K562 (cell line): ENCODE results near the gene SLC34A3. TPM values are rescaled to one million over a fixed set of nuclear protein-coding genes. Genes with fewer than 3 reads are reported as not detected.

Experiments
- CUX1 ChIP-seq: fragments of 200-800 bp; sonication (Bioruptor generic); IDR thresholded peaks from 2 replicates; pipeline ENCODE4 v1.6.1; 2016; ENCODE audit warnings: missing genetic modification characterization, missing compliant biosample characterization
- ETV5 ChIP-seq: sonication (generic); formaldehyde crosslinking; IDR thresholded peaks from 2 replicates; pipeline ENCODE4 v1.4.0; 2020; ENCODE audit warnings: low read depth, mild to moderate bottlenecking, missing genetic modification reagents
- HEY1 ChIP-seq: fragments of 250-450 bp; sonication (Bioruptor Pico); IDR thresholded peaks from 2 replicates; pipeline ENCODE4 v1.5.0; 2020; ENCODE audit warnings: mild to moderate bottlenecking, moderate library complexity, borderline replicate concordance
- KLF16 ChIP-seq: IDR thresholded peaks from 2 replicates; pipeline ENCODE4 v1.6.1; 2016; ENCODE audit warnings: antibody characterized with exemption
- MED1 ChIP-seq: sonication (generic); formaldehyde crosslinking; IDR thresholded peaks from 2 replicates; pipeline ENCODE4 v1.8.1; 2023; ENCODE audit warnings: missing genetic modification reagents, borderline replicate concordance
- NFYB ChIP-seq: IDR thresholded peaks from 2 replicates; pipeline ENCODE4 v1.6.1; 2011; ENCODE audit warnings: mild to moderate bottlenecking, moderate library complexity; ENCODE audit not compliant: insufficient read length; ENCODE audit errors: extremely low read depth
- RNF219 ChIP-seq: fragments of 250-450 bp; sonication (Bioruptor Pico); IDR thresholded peaks from 2 replicates; pipeline ENCODE4 v1.5.0; 2022; ENCODE audit warnings: mild to moderate bottlenecking
- SRF ChIP-seq, 2 experiments: fragments of 250-450, 450-650 bp in 1 of 2; sonication (Bioruptor Pico) in 1 of 2; sonication (generic) in 1 of 2; formaldehyde crosslinking; IDR thresholded peaks; 2 replicates each; pipeline versions ENCODE4 v1.5.0 to v1.5.1; 2020 to 2022; ENCODE audit warnings: mild to moderate bottlenecking in 1 of 2, missing genetic modification reagents in 1 of 2
- SRSF1 ChIP-seq: fragments of 200-400 bp; formaldehyde crosslinking; IDR thresholded peaks from 2 replicates; pipeline ENCODE4 v1.6.1; 2017; ENCODE audit warnings: mild to moderate bottlenecking, low read depth, low read length, moderate library complexity
- ZNF146 ChIP-seq: IDR thresholded peaks from one replicate; pipeline ENCODE4 v1.6.1; 2018; ENCODE audit warnings: missing compliant biosample characterization; ENCODE audit not compliant: unreplicated experiment
- ZNF75A ChIP-seq: fragments of 450-650 bp; formaldehyde crosslinking; IDR thresholded peaks from 2 replicates; pipeline ENCODE4 v1.4.0; 2020; ENCODE audit warnings: mild to moderate bottlenecking
- polyA plus RNA-seq, 8 experiments: library from polyadenylated mRNA; depleted of rRNA in 4 of 8; stranded (reverse) in 5 of 8; unstranded in 3 of 8; fragments of >200 nt; fragmentation: Nextera tagmentation in 2 of 8; fragmentation: Illumina TruSeq in 1 of 8; extraction: Ambion mirVana in 2 of 8; extraction: Trizol in 1 of 8; gene quantifications; 2 replicates each; pipeline versions ENCODE4 v1.2.1 to v1.2.3, GENCODE V29; 2011 to 2014; ENCODE audit warnings: inconsistent platforms in 1 of 8, missing spikeins in 1 of 8
- total RNA-seq, 7 experiments: library from RNA; depleted of rRNA in 6 of 7; stranded (reverse); fragments of >200 nt in 6 of 7; fragmentation: Illumina TruSeq in 2 of 7; extraction: Trizol in 2 of 7; gene quantifications; 2 replicates each; pipeline versions ENCODE4 v1.2.1 to v1.2.3, GENCODE V29; 2011 to 2021; ENCODE audit warnings: low replicate concordance in 1 of 7
- TF ChIP-seq, protein P1 (sequence below): sonication (generic); formaldehyde crosslinking; IDR thresholded peaks from 2 replicates; pipeline ENCODE4 v1.8.1; 2023; ENCODE audit warnings: mild to moderate bottlenecking, missing genetic modification reagents
- TF ChIP-seq, protein P2 (sequence below): fragments of 450-650 bp; IDR thresholded peaks from 2 replicates; pipeline ENCODE4 v1.6.1; 2016; ENCODE audit warnings: low read depth, mild to moderate bottlenecking, moderate library complexity
- TF ChIP-seq, protein P3 (sequence below): conservative IDR thresholded peaks from 2 replicates; pipeline ENCODE4 v1.6.1; 2011; ENCODE audit warnings: low read depth, mild to moderate bottlenecking, low read length; ENCODE audit not compliant: control insufficient read depth

SLC34A3 gene
- total and polyA plus RNA-seq, 9 of the 15 experiments (the other 6 are each of a cell fraction or from before 2014, with no cell fraction given): not detected

DNA sequence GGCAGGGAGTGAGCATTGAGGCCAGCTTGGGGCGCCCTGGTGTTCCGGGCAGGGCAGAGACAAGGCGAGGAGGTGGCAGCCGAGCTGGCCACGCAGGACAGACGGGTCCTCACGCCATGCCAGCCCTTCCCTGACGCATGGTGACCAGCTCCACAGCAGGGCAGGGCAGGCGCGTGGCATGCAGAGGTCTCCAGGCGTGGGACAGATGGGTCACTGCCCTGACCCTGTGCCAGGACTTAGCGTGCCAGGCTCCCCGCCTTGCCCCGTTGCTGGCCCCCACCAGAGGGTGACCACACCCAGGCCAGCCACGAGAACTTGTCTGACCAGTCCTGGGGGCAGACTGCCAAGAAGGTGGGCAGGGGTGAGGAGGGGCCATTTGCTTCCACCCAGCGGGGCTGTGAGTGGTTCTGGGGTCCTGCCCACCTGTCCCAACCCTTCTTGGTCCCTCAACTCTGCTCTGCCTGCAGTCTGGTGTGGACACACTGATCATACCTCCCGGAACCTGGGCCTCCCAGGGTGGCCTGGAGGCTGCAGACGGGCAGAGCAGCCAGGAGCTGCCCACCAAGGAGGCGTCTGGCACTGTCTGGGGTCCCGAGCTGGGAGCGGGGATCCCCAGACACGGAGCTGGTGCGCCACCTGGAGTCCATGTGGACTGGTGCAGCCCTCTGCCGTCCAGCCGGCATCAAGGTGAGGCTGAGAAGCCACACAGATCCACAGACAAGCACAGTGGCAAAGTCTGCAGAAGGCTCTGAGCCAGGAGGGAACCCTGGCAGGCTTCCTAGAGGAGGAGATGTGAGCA is 3.4 kb upstream of the SLC34A3 start, which contains the start of gene RNF224 (continued):
- TF ChIP-seq, protein P1, sequence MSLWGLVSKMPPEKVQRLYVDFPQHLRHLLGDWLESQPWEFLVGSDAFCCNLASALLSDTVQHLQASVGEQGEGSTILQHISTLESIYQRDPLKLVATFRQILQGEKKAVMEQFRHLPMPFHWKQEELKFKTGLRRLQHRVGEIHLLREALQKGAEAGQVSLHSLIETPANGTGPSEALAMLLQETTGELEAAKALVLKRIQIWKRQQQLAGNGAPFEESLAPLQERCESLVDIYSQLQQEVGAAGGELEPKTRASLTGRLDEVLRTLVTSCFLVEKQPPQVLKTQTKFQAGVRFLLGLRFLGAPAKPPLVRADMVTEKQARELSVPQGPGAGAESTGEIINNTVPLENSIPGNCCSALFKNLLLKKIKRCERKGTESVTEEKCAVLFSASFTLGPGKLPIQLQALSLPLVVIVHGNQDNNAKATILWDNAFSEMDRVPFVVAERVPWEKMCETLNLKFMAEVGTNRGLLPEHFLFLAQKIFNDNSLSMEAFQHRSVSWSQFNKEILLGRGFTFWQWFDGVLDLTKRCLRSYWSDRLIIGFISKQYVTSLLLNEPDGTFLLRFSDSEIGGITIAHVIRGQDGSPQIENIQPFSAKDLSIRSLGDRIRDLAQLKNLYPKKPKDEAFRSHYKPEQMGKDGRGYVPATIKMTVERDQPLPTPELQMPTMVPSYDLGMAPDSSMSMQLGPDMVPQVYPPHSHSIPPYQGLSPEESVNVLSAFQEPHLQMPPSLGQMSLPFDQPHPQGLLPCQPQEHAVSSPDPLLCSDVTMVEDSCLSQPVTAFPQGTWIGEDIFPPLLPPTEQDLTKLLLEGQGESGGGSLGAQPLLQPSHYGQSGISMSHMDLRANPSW: no peak
- TF ChIP-seq, protein P2, sequence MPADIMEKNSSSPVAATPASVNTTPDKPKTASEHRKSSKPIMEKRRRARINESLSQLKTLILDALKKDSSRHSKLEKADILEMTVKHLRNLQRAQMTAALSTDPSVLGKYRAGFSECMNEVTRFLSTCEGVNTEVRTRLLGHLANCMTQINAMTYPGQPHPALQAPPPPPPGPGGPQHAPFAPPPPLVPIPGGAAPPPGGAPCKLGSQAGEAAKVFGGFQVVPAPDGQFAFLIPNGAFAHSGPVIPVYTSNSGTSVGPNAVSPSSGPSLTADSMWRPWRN: no peak
- TF ChIP-seq SRSF1 (no peak), HEY1 (no peak), MED1 (CRISPR knock-in tag) (no peak), CUX1 (CRISPR knock-in tag) (no peak), ZNF146 (CRISPR knock-in tag) (no peak), RNF219 (CRISPR knock-in tag) (no peak), ETV5 (no peak), SRF (CRISPR knock-in tag; IDR thresholded peaks at IDR 0.05) (no peak), NFYB (no peak), KLF16 (no peak), ZNF75A (CRISPR knock-in tag) (no peak)
- TF ChIP-seq, protein P3, sequence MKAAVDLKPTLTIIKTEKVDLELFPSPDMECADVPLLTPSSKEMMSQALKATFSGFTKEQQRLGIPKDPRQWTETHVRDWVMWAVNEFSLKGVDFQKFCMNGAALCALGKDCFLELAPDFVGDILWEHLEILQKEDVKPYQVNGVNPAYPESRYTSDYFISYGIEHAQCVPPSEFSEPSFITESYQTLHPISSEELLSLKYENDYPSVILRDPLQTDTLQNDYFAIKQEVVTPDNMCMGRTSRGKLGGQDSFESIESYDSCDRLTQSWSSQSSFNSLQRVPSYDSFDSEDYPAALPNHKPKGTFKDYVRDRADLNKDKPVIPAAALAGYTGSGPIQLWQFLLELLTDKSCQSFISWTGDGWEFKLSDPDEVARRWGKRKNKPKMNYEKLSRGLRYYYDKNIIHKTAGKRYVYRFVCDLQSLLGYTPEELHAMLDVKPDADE: no peak
